Fibroblast of lung (primary cell): ENCODE data around the gene SCAF4.

ENCODE experiments used
- EZH2 ChIP-seq: IDR thresholded peaks from 2 replicates; pipeline ENCODE4 v1.5.1; 2012; ENCODE audit warnings: low read length, control low read depth, mild to moderate bottlenecking; ENCODE audit errors: missing control alignments
- TF ChIP-seq, protein P1 (sequence below), 2 donors: IDR thresholded peaks in 1 of 2; conservative IDR thresholded peaks in 1 of 2; 1 replicate in 1 of 2; 2 replicates in 1 of 2; pipeline ENCODE4 v1.5.1; 2011 to 2012; ENCODE audit warnings: low read length in 2 of 2, control low read depth in 1 of 2, inconsistent platforms in 1 of 2, low read depth in 1 of 2, mild to moderate bottlenecking in 1 of 2

DNA sequence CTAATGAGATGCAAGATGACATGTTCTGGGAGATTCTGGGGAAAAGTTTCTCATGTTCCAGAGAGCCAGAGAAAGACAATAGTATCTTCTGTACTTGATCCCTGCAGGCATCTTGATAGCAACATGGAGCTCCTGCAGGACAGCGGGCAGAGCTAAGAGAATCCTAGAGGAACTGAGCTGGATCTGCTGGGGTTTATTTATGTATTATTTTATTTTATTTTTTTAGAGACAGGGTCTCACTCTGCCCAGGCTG is 22.7 kb upstream of the SCAF4 start:
- no peak for TF ChIP-seq EZH2
- TF ChIP-seq, protein P1, sequence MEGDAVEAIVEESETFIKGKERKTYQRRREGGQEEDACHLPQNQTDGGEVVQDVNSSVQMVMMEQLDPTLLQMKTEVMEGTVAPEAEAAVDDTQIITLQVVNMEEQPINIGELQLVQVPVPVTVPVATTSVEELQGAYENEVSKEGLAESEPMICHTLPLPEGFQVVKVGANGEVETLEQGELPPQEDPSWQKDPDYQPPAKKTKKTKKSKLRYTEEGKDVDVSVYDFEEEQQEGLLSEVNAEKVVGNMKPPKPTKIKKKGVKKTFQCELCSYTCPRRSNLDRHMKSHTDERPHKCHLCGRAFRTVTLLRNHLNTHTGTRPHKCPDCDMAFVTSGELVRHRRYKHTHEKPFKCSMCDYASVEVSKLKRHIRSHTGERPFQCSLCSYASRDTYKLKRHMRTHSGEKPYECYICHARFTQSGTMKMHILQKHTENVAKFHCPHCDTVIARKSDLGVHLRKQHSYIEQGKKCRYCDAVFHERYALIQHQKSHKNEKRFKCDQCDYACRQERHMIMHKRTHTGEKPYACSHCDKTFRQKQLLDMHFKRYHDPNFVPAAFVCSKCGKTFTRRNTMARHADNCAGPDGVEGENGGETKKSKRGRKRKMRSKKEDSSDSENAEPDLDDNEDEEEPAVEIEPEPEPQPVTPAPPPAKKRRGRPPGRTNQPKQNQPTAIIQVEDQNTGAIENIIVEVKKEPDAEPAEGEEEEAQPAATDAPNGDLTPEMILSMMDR (conservative IDR thresholded peaks at IDR 0.05 in 1 of 2, IDR thresholded peaks at IDR 0.05 in 1 of 2; ENCODE audit: low read depth in 1 of 2, low read length in 2 of 2): no peak
